Common myeloid progenitor, CD34-positive (primary cell): ENCODE measurements around the gene SCN2A.
A peak's percentile ranks its signal among the peaks of the same experiment; 100 is the strongest.

ENCODE experiments used
- CTCF ChIA-PET: fragments of 350-600 bp; sonication (Branson Sonifier 250); formaldehyde crosslinking; loops from one replicate; lab custom pipeline; 2021; ENCODE audit warnings: antibody characterized with exemption; lab: Charles Lee
- POLR2A ChIA-PET: fragments of 350-600 bp; sonication (Branson Sonifier 250); formaldehyde crosslinking; loops from one replicate; lab custom pipeline; 2021; ENCODE audit warnings: antibody characterized with exemption; lab: Charles Lee
- DNase-seq, 3 donors: peaks; one replicate each; pipeline versions ENCODE4 v3.0.0 to v3.0.0-alpha.2; 2013
- H3K27ac ChIP-seq, 2 experiments: 1 replicate in 1 of 2; 2 replicates in 1 of 2; pipeline ENCODE4 v1.7.0; 2013; ENCODE audit warnings: inconsistent platforms in 2 of 2, low read length in 2 of 2, mild to moderate bottlenecking in 2 of 2, low read depth in 1 of 2, moderate library complexity in 1 of 2; ENCODE audit not compliant: severe bottlenecking in 2 of 2, insufficient read depth in 1 of 2, poor library complexity in 1 of 2
- H3K27me3 ChIP-seq, 5 experiments: replicated peaks in 2 of 5; 1 replicate in 3 of 5; 2 replicates in 2 of 5; pipeline versions ENCODE4 v1.6.1 to v1.7.0; 2013; ENCODE audit warnings: low read length in 4 of 5, mild to moderate bottlenecking in 2 of 5, moderate library complexity in 2 of 5, inconsistent platforms in 1 of 5; ENCODE audit not compliant: insufficient read depth in 5 of 5, control insufficient read depth in 4 of 5
- H3K36me3 ChIP-seq, 4 experiments: 1 replicate in 2 of 4; 2 replicates in 2 of 4; pipeline versions ENCODE4 v1.6.1 to v1.7.0; 2013; ENCODE audit warnings: low read length in 3 of 4, control low read depth in 1 of 4, mild to moderate bottlenecking in 1 of 4; ENCODE audit not compliant: control insufficient read depth in 4 of 4, insufficient read depth in 4 of 4
- H3K4me1 ChIP-seq, 4 experiments: 1 replicate in 3 of 4; 2 replicates in 1 of 4; pipeline versions ENCODE4 v1.6.1 to v1.7.1; 2013; ENCODE audit warnings: low read length in 3 of 4, mild to moderate bottlenecking in 3 of 4, control low read depth in 1 of 4, inconsistent platforms in 1 of 4, moderate library complexity in 1 of 4; ENCODE audit not compliant: control insufficient read depth in 4 of 4, insufficient read depth in 4 of 4; ENCODE audit errors: control extremely low read depth in 1 of 4
- H3K4me3 ChIP-seq, 7 experiments: 1 replicate in 4 of 7; 2 replicates in 3 of 7; pipeline versions ENCODE4 v1.5.1 to v1.7.0; 2013; ENCODE audit warnings: mild to moderate bottlenecking in 7 of 7, low read length in 6 of 7, moderate library complexity in 6 of 7, inconsistent platforms in 2 of 7, low read depth in 2 of 7, control low read depth in 1 of 7; ENCODE audit not compliant: insufficient read depth in 4 of 7, control insufficient read depth in 1 of 7; ENCODE audit errors: extremely low read depth in 1 of 7
- H3K9me3 ChIP-seq, 5 experiments: 1 replicate in 4 of 5; 2 replicates in 1 of 5; pipeline versions ENCODE4 v1.6.1 to v1.7.1; 2013; ENCODE audit warnings: low read length in 4 of 5, mild to moderate bottlenecking in 2 of 5, inconsistent platforms in 1 of 5, low read depth in 1 of 5, moderate library complexity in 1 of 5; ENCODE audit not compliant: control insufficient read depth in 4 of 5, insufficient read depth in 2 of 5; ENCODE audit errors: control extremely low read depth in 1 of 5
- WGBS: methylation state at CpG from one replicate; pipeline ENCODE4 v1.1.5; 2013; ENCODE audit not compliant: insufficient coverage; 5-methylcytosine and 5-hydroxymethylcytosine counted together

Gene SCN2A

DNA sequence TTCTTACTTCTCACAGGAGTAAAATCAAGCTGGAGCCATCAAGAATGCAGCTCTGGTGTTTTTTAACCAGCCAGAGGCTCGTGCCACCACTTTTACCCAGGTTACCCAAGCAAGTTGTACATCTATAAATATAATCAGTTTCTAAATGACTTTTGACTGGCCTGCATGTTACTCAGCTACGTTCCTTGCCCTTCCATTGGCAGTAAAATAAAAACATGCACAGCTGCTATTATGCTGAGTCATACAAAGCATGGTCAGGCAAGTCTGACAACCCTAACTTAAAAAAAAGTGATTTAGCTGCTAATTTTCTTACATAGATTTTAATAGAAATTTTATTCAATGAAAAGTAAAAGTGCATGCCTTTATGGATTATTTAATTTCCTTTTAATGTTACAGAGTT is 118.5 kb downstream of the SCN2A start:
- DNase-seq: peak; percentile 5 to 72 (median 59)
- ChIA-PET POLR2A (no interaction called here), CTCF (interaction anchor here (0.6 kb wide), 1 partner anchor 475 kb away, joined by 3 read pairs; no protein-coding TSS in a partner anchor)
- Histone ChIP-seq H3K9me3 (no peaks in the 10 kb centered on the region), H3K4me3 (no peak overlapping the region), H3K27me3 (no peaks in the 10 kb centered on the region), H3K4me1 (no peaks in the 10 kb centered on the region), H3K36me3 (no peaks in the 10 kb centered on the region), H3K27ac (no peak overlapping the region)
- 25% methylated on average over 2 of the region's 2 CpGs for WGBS

DNA sequence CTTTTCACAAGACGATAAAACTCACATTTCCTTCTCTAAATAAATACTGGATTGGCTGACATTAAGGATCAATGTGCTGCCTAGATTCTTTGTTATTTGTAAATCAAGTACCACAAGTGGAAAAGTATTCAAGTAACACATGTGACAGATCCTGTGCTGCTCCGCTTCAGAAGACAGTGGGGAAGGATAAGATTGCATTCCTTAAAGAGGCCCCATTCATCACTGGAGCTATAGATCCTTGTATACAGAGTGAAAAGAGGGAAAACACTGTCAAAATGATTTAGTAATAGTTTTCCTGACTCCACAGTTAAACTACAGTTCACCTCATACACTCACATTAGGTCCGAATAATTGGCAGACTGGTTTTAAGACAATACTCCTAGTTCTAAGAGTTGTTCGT is 122.3 kb downstream of the SCN2A start:
- ChIA-PET CTCF (no interaction called here), POLR2A (no interaction called here)
- Histone ChIP-seq H3K4me3 (no peak overlapping the region), H3K27ac (no peak overlapping the region), H3K9me3 (no peaks in the 10 kb centered on the region), H3K4me1 (no peaks in the 10 kb centered on the region), H3K36me3 (no peaks in the 10 kb centered on the region), H3K27me3 (no peaks in the 10 kb centered on the region)
- no peak for DNase-seq
- 95% methylated on average over 2 of the region's 4 CpGs for WGBS

DNA sequence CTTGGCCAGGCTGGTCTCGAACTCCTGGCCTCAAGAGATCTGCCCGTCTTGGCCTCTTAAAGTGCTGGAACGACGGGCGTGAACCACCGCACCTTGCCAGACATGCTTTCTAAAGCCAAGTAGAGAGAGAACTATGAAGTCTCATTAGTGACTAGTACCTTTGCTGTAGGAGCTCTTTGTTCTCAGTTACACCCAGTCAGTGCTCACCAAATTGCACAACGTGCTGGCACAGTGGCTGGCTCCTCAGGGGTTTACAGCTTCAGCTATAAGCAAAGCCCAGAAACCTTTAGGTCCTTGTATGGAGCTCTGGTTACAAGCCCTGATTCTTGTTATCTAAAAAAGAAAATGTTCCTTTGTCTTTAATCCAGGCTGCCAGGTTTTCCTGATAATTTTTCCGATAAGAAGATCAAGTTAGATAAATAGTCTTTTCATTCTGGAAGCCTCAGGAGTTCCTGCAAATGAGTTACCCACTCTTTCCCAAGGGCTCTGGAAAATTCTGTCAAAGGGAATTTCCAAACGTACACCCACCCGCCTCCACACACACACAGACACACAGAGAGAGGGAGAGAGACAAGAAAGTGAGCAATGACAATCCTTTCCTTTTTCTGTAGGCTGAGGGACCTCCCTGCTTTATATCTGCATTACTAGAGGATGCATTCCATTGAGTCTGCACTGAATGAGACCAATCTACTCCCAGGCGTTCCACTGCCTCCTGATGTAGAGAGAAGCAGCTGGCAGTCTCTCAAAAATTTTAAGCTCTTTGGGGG is 130.1 kb downstream of the SCN2A start:
- Histone ChIP-seq H3K27ac (no peak overlapping the region), H3K4me1 (no peaks in the 10 kb centered on the region), H3K4me3 (no peak overlapping the region), H3K27me3 (no peaks in the 10 kb centered on the region), H3K9me3 (no peaks in the 10 kb centered on the region), H3K36me3 (no peaks in the 10 kb centered on the region)
- DNase-seq: no peak
- WGBS: 100% methylated on average over 3 of the region's 11 CpGs
- ChIA-PET POLR2A (no interaction called here), CTCF (no interaction called here)

DNA sequence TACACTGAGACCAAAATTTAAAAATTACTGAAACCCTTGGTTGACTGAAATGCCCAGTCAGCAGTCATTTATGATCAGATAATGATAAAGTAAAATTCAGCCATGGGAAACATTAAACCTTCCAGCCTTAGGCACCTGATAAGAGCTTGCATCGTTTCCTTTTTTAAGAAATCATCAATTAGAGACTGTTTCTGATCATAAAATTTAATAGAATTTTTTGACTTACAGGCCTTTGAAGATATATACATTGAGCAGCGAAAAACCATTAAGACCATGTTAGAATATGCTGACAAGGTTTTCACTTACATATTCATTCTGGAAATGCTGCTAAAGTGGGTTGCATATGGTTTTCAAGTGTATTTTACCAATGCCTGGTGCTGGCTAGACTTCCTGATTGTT is 130.7 kb downstream of the SCN2A start:
- H3K9me3 ChIP-seq: no peaks in the 10 kb centered on the region

DNA sequence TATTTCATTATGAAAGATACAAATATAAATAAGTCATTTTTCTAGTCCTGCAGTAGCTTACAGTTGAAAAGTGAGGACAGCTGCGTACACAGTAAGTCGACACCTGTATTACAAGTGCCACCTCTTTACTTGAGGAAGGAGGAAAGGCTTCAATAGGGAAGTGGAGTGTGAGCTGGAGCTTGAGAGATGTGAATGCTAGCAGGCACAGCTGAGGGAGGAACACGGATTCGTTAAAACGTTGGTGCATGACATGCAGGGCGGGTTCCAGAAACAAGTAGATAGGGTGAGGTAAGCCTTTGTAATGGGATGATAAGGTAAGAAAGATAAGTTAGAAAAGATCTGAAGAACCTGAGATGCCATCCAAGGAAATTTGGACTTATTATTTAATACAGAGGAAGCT is 132.1 kb downstream of the SCN2A start:
- CTCF ChIA-PET: no interaction called here
- H3K27ac ChIP-seq: no peak overlapping the region
- H3K4me1 ChIP-seq: no peaks in the 10 kb centered on the region
- H3K36me3 ChIP-seq: no peaks in the 10 kb centered on the region
- no peaks in the 10 kb centered on the region for H3K9me3 ChIP-seq
- H3K4me3 ChIP-seq: no peak overlapping the region
- H3K27me3 ChIP-seq: no peaks in the 10 kb centered on the region
- no peak for DNase-seq
- WGBS: 85% methylated on average over 4 of the region's 6 CpGs
- POLR2A ChIA-PET: no interaction called here

More for the DNA sequence above, 130.7 kb downstream of the SCN2A start:
- Histone ChIP-seq H3K4me1 (no peaks in the 10 kb centered on the region), H3K4me3 (no peak overlapping the region), H3K27ac (no peak overlapping the region), H3K36me3 (no peaks in the 10 kb centered on the region), H3K27me3 (no peaks in the 10 kb centered on the region)
- DNase-seq: no peak
- POLR2A ChIA-PET: no interaction called here
- WGBS: no CpG with 5 or more reads among the region's 2 CpGs
- CTCF ChIA-PET: no interaction called here

DNA sequence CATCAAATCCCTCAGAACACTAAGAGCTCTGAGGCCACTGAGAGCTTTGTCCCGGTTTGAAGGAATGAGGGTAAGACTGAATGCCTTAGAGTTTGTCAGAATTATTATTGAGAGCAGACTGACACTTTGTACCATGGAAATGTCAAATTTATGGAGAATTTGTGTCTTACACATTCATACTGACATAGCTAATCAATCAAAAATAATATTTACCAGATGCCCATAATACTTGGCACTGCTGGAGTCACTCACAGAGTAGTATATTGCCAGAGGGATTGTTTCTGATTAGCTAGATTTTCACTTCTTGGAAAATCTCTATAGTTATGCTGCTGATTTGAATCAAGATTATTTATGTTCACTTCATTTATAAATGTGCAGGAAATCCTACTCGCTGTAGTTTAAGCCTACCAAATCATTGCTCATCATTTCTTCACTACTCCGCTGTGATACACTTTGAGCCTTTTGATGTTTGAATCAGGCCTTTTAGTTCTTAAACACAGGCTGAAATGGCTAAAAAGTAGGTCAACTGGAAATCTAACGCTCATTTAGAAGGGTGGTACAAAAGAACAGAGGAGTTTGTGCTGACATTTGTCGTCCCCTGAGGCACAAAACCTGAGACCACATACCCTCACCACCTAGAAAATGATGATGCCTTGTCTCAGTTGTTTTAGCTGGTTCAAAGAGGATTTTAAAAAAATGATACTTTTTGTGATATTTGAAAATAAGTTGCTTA is 134.2 kb downstream of the SCN2A start:
- Histone ChIP-seq H3K36me3 (no peaks in the 10 kb centered on the region), H3K4me1 (no peaks in the 10 kb centered on the region), H3K4me3 (no peak overlapping the region), H3K27ac (no peak overlapping the region), H3K9me3 (no peaks in the 10 kb centered on the region), H3K27me3 (no peaks in the 10 kb centered on the region)
- DNase-seq: no peak
- ChIA-PET POLR2A (no interaction called here), CTCF (interaction anchor here (1.0 to 1.3 kb wide), 2 partner anchors 10 to 17 kb away, joined by 3 read pairs; no protein-coding TSS in a partner anchor)
- 93% methylated on average over 2 of the region's 5 CpGs for WGBS

DNA sequence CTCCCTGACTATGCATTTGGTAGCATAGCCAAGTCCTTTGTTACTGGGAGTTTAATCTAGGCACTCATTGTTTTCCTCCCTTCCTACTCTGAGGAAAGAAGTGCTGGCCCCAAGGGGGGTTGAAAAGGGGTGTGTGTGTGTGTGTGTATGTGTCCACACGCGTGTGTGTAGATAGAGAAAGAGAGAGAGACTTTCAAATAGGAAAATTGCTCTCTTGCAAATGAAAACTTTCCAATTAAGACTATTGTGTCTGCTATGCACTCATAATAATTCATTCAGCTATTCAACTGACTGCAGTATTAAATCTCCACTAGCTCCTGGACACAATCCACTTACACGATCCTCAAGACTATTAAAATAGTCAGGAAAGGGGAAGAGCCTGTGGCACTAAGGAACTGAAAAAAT is 137.4 kb downstream of the SCN2A start:
- Histone ChIP-seq H3K27me3 (no peaks in the 10 kb centered on the region), H3K4me3 (no peak overlapping the region), H3K27ac (no peak overlapping the region), H3K36me3 (no peaks in the 10 kb centered on the region), H3K4me1 (no peaks in the 10 kb centered on the region), H3K9me3 (no peaks in the 10 kb centered on the region)
- DNase-seq: no peak
- CTCF ChIA-PET: interaction anchor here (0.9 kb wide), 1 partner anchor 90 kb away, joined by 3 read pairs; no protein-coding TSS in a partner anchor
- POLR2A ChIA-PET: no interaction called here
- no CpG with 5 or more reads among the region's 3 CpGs for WGBS
